PFSK-1 (cell line): Measurements from ENCODE around the gene CHMP4A.

Experiments
- FOXP2 ChIP-seq: optimal IDR thresholded peaks from 2 replicates; pipeline ENCODE3; 2011; ENCODE audit warnings: borderline replicate concordance, control low read depth, inconsistent platforms; ENCODE audit not compliant: insufficient read depth; ENCODE audit errors: extremely low read length, extremely low read depth
- POLR2AphosphoS5 ChIP-seq: IDR thresholded peaks from 2 replicates; pipeline ENCODE4 v1.6.1; 2012; ENCODE audit warnings: low read depth, mild to moderate bottlenecking, control low read depth, low read length, moderate library complexity
- REST ChIP-seq, 2 experiments: IDR thresholded peaks; 2 replicates each; pipeline versions ENCODE4 v1.6.1 to v1.8.0; 2011 to 2012; ENCODE audit warnings: low read depth in 2 of 2, low read length in 2 of 2, control low read depth in 1 of 2, inconsistent platforms in 1 of 2, mild to moderate bottlenecking in 1 of 2, moderate library complexity in 1 of 2; ENCODE audit not compliant: insufficient read depth in 1 of 2
- SIN3A ChIP-seq: IDR thresholded peaks from 2 replicates; pipeline ENCODE4 v1.6.1; 2012; ENCODE audit warnings: mild to moderate bottlenecking, low read length, moderate library complexity, borderline replicate concordance; ENCODE audit not compliant: insufficient read depth
- TAF1 ChIP-seq: IDR thresholded peaks from 2 replicates; pipeline ENCODE4 v1.6.1; 2012; ENCODE audit warnings: low read length, control low read depth, borderline replicate concordance; ENCODE audit not compliant: insufficient read depth

CHMP4A gene

DNA sequence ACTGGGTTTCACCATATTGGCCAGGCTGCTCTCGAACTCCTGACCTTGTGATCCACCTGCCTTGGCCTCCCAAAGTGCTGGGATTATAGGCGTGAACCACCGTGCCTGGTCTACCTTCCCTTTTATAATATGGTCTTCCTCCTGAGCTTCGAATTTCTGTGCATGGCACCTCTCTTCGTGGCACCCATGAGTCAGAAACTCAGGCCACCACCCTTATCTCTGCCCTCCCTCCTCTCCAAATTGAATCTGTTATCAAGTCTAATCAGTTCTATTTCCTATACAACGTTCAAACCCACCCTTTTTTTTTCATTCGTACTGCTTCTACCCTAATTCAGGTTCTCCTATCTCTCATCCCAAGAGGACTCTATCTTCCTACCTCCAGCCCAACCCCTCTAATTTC is 34.1 kb upstream of the CHMP4A start:
- TF ChIP-seq TAF1 (no peak), FOXP2 (no peak), SIN3A (no peak), REST (IDR thresholded peaks at IDR 0.05; ENCODE audit: insufficient read depth in 1 of 2, low read depth in 2 of 2, low read length in 2 of 2) (no peak), POLR2AphosphoS5 (no peak)

GRCh38 chr14:24246765-24247212 is 33.5 kb upstream of the CHMP4A start:
- no peak for TF ChIP-seq TAF1
- no peak for TF ChIP-seq FOXP2
- TF ChIP-seq REST (IDR thresholded peaks at IDR 0.05; ENCODE audit: insufficient read depth in 1 of 2, low read depth in 2 of 2, low read length in 2 of 2), result no peak
- no peak for TF ChIP-seq SIN3A
- TF ChIP-seq POLR2AphosphoS5, result no peak

GRCh38 chr14:24243336-24243836 is 30.1 kb upstream of the CHMP4A start:
- no peak for TF ChIP-seq REST (IDR thresholded peaks at IDR 0.05; ENCODE audit: insufficient read depth in 1 of 2, low read depth in 2 of 2, low read length in 2 of 2)
- TF ChIP-seq SIN3A, result no peak
- no peak for TF ChIP-seq TAF1
- TF ChIP-seq POLR2AphosphoS5, result no peak
- no peak for TF ChIP-seq FOXP2

- no peak for TF ChIP-seq FOXP2
- no peak for TF ChIP-seq POLR2AphosphoS5
- TF ChIP-seq REST (IDR thresholded peaks at IDR 0.05; ENCODE audit: insufficient read depth in 1 of 2, low read depth in 2 of 2, low read length in 2 of 2), result no peak
- TF ChIP-seq TAF1, result no peak
- no peak for TF ChIP-seq SIN3A
These were observed 28.6 kb upstream of the CHMP4A start for GRCh38 chr14:24241829-24242443.
